ENCODE measurements around the gene CCDC78.
A peak's percentile ranks its signal among the peaks of the same experiment; 100 is the strongest.

CCDC78 gene

DNA sequence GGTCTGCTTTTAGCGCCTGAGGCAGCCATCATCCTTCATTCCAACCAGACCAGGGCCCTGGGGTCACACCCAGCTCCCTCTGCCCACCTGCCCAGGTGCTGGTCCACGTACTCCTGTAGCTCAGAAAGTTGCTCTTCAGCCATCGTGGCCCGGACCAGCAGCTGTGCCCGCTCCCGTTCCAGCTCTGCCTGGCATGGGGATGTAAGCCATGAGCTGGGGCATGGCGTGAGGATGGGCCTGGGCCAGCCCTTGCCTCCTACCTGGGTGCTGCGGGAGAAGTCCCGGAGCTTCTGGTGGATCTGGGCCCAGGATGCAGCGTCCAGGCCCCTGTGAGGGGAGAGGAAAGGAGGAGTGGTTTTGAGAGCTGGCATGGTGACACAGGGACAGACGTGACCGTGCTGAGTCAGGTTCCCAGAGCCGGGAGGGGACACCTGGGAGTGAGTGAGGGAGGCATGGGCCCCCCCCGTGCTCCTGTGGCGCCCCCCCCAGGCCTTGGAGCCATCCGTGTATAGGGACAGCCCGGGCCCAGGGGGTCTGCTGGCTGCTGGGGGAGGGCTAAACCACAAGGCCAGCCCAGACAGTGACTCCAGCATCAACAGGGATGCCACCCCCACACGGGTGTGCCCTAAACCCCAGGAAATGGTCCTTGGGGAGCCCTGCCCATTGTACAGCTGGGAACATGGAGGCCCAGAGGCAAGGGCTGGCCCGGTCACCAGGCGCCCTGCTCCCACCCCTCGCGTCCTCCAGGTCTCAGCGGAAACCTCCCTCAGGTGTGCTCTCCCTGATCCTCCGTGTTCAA is 3.2 kb downstream of the CCDC78 start:
- DNase-seq = no peak

- no peak for DNase-seq
Observed at GRCh38 chr16:721765-722540, 4.3 kb downstream of the CCDC78 start.

- DNase-seq = peak; percentile 31
Observed at GRCh38 chr16:720990-721764, 5.1 kb downstream of the CCDC78 start, which contains the start of gene ANTKMT. TSS of gene ANTKMT (plus strand) at chr16:721146. CDS start at chr16:721275, 129 bp downstream.

DNA sequence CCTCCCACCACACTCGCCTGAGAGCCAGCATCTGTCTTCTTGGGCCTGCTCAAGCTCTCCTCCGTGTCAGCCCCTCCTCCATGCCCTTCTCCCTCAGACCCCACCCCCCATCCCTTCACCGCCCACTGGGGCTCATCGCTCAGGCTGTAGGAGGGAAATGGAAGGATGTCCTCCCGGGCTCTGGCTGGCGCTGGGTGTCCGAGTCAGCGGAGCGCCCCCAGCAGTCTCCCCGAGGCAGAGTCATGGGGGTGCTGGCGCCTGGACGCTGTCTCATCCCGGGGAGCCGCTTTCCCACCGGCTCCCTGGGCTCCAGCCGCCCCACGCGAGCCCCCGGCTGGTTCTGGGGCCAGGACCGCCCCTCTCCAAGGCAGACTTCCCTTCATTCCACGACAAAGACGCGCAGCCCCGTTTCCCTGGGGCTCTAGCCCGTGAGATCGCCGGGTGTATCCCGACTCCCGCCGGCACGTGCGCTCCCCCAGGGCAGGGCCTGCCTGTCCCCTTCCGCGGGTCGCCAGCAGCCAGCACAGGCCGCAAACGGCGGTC is 5.7 kb downstream of the CCDC78 start:
- DNase-seq = peak; percentile 54

DNA sequence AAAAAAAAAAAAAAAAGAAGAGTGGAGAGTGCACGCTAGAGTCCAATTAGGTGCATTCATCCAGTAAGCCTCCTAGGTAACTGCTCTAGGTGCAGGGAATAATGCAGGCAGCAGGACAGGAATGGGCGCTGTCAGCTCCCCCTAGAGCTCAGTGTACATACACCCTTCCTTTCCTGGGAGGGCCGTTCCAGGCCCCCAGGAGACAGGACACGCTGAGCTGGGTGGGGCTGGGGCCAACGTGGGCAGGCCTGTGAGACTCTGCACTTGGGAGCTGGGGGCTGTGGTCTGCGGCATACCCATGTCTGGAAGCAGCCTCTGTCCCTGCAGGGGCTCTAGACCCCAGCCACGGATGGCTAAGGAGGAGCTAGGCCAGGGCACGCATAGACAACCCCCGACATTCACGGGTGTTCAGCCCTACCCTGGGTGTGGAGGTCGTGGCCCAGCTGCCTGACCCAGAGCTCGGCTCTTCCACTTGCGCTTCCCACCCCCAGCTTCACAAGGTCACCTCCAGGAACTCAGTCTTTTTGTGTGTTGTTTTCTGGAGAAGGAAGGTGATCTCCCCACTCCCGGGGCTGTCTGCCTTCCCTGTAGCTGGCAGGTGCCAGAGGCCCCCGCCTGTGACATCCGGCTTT is 6.3 kb downstream of the CCDC78 start:
- no peak for DNase-seq

DNA sequence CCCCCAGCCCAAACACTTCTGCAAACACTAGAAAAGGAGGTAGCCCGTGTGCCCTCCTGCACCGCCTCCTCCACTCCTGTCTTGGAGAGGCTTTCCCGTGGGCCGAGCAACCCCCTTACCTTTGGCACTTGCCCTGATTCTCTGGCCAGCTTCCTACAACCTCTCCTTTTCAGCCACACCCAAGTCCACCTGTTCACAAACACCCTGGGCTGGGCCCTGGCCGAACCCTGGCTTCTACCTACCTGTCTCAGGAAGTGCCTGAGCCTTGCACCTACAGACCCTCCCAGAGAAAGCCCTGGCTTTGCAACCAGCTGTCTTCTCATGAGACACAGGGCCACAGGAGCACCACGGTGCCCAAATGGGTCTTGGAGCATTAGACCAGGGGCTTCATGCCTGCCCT is 7.3 kb downstream of the CCDC78 start:
- DNase-seq = no peak

- no peak for DNase-seq
Observed at GRCh38 chr16:718389-718788, 7.9 kb downstream of the CCDC78 start.

GRCh38 chr16:717450-718245 is 8.6 kb downstream of the CCDC78 start:
- DNase-seq = peak; percentile 19

GRCh38 chr16:716768-717325 is 9.4 kb downstream of the CCDC78 start:
- DNase-seq = no peak

DNA sequence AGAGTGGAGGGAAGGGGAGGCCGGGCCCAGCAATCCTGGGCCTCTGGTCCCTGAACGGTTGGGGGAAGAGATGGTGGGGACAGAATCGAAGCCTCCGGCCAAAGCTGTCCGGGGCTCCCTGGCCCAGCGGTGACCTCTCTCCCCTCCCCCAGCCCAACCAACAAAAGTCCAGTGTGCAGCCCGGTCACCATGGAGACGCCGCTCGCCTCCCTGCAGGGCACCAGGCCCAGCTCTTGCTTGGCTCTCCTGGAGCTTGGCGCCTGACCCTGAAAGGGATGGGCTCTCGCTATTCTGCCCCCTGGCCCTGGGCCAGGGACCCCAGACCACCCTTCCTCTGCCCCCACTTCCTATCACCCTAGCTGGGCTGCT is 10.1 kb downstream of the CCDC78 start:
- no peak for DNase-seq

DNA sequence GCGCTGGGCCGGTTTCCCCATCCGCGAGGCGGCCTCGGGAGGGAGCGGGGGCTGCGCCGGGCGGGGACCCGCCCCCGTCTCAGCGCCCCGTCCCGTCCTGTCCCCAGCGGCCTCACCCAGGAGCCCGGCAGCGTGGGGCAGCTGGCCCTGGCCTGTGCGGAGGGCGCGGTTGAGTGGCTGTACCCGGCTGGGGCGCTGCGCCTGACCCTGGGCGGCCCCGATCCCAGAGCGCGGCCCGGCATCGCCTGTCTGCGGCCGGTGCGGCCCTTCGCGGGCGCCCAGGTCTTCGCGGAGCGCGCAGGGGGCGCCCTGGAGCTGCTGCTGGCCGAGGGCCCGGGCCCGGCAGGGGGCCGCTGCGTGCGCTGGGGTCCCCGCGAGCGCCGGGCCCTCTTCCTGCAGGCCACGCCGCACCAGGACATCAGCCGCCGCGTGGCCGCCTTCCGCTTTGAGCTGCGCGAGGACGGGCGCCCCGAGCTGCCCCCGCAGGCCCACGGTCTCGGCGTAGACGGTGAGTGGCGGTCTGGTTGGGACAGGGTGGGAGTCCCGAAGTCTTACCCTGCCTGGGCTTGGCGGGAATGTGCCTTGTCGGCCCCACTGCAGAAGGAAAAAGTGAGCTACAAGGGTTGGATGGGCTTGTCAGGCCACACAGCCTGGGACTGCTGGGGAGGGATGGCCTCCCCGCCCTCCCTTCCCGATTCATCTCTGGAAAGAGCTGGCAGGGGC is 10.6 kb downstream of the CCDC78 start:
- DNase-seq = no peak

- DNase-seq = no peak
Observed at GRCh38 chr16:714558-715476, 11.4 kb downstream of the CCDC78 start, which contains the start of gene METRN. TSS of gene METRN (plus strand) at chr16:715118. CDS start at chr16:715290, 172 bp downstream.

DNA sequence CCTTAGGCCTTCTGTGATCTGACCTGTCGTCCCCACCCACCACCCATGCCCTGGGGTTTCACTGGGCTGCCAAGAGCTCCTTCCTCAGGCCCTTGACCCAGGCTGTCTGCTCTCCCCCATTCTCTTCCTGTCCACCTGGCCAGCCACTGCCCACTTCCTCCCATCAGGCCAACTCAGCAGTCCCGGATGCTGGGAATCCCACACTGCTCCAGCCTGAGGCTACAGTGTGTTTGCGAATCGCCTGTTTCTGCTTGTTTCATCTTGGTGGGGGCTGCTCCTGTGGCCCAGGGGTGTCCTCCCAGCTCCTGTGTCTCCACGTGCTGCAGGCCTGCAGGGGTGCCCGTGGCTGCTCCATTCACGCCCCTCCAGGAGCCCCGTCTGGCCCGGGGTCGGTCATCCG is 12.2 kb downstream of the CCDC78 start:
- DNase-seq = no peak

GRCh38 chr16:712740-713250 is 13.4 kb downstream of the CCDC78 start:
- peak; percentile 18 for DNase-seq

DNA sequence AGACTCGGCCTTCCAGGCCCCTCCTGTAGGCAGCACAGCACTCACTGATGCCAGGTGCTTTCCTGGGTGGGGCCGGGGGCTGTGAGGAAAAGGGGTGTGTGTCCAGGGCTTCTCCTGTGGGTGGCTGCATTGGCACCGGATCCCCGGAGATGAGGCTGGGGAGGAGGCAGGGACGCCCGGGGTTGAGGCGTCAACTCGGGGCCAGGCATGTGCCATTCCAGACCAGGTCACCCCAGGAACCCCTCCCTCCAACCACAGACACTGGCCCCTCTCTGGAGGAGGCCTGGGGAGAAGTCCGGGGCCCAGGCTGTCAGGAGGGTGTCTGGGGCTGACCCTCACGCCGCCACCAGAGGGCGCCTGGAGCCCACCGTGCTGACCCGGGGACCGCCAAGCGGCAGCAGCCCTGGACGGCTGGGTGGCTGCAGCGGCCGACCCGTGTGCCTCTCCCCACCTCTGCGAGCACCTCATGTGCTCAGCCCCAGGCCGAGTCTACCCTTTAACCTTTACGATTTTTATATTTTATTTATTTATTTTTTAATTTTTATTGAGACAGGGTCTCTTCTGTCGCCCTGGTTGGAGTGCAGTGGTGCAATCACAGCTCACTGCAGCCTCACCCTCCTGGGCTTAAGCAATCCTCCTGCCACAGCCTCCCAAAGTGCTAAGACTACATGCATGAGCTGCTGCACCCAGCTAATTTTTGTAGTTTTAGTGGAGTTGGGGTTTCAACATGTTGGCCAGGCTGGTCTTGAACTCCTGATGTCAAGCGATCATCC is 14.5 kb downstream of the CCDC78 start:
- DNase-seq = no peak

GRCh38 chr16:711084-711483 is 15.2 kb downstream of the CCDC78 start:
- no peak for DNase-seq

DNA sequence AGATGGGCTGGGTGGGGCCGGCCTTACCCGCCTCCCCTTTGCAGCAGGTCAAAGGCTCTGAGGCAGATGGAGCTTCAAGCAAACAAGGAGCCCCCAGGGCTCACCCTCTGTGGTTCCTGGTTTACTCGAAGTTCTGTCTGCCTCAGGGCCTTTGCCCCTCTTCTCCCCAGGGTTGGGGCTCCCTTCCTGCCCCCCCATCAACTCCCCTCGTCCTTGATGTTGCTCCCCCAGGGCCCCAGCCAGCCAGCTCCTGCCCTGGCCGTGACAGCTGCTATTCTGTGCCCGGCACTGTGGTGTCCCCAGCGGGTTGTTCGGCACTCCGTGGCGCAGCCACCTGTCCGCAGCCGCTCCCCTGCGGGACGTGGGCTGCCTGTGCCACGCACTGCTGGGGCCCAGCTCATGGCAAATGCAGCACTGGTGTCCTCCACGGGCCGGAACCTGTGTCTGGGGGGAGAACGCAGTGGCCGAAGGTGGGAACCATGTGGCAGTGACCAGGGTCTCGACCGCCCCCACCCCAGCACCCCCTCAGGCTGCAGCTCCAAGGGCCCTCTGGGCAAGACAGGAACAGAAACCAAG is 15.7 kb downstream of the CCDC78 start:
- DNase-seq = no peak
